Endothelial cell (in vitro differentiated cells): ENCODE measurements around the gene EMILIN1. TPM values are rescaled to one million over a fixed set of nuclear protein-coding genes. Genes with fewer than 3 reads are reported as not detected.
"Not testable (repeated sequence)": the region's sequence is repeated elsewhere in the genome, so short reads cannot be mapped to it uniquely, and the experiment has no call there.

ENCODE experiments used
- DNase-seq: peaks from one replicate; pipeline ENCODE4 v3.0.0; 2021; ENCODE audit warnings: low spot score
- H3K27ac Mint-ChIP-seq: one replicate; pipeline ENCODE4 v1.8.0; 2021; ENCODE audit warnings: mixed read lengths, inconsistent platforms; ENCODE audit not compliant: unreplicated experiment
- H3K27me3 Mint-ChIP-seq: one replicate; pipeline ENCODE4 v1.8.0; 2021; ENCODE audit warnings: mild to moderate bottlenecking, moderate library complexity, mixed read lengths, inconsistent platforms; ENCODE audit not compliant: unreplicated experiment
- H3K36me3 Mint-ChIP-seq: one replicate; pipeline ENCODE4 v1.8.0; 2021; ENCODE audit warnings: mild to moderate bottlenecking, low read depth, mixed read lengths, inconsistent platforms; ENCODE audit not compliant: unreplicated experiment
- H3K4me1 Mint-ChIP-seq: one replicate; pipeline ENCODE4 v1.8.0; 2021; ENCODE audit warnings: mild to moderate bottlenecking, mixed read lengths, inconsistent platforms; ENCODE audit not compliant: unreplicated experiment
- H3K4me3 Mint-ChIP-seq: one replicate; pipeline ENCODE4 v1.8.0; 2021; ENCODE audit warnings: mild to moderate bottlenecking, mixed read lengths, inconsistent platforms; ENCODE audit not compliant: unreplicated experiment
- H3K9me3 Mint-ChIP-seq: one replicate; pipeline ENCODE4 v1.8.0; 2021; ENCODE audit warnings: mixed read lengths, inconsistent platforms; ENCODE audit not compliant: unreplicated experiment
- CTCF ChIP-seq: fragments of 200-600 bp; sonication (generic); IDR thresholded peaks from one replicate; pipeline ENCODE4 v1.5.0; 2021; ENCODE audit warnings: antibody characterized with exemption; ENCODE audit not compliant: unreplicated experiment
- total RNA-seq: library from RNA; stranded (reverse); fragmentation: NEBNext Ultra II Directional; extraction: Animal tissue kit (Norgen Biotek cat#: 25700); gene quantifications from one replicate; pipeline ENCODE4 v1.2.1, GENCODE V29; 2021; ENCODE audit not compliant: unreplicated experiment

EMILIN1 gene
- total RNA-seq, 1 donor from 2014 or later = 2.1 TPM

GRCh38 chr2:27117995-27118524 lies 39.6 kb downstream of the EMILIN1 start:
- peaks cover 15% of the 10 kb centered on the region for H3K27me3 Mint-ChIP-seq
- H3K27ac Mint-ChIP-seq = no peak overlapping the region
- no peak for TF ChIP-seq CTCF

GRCh38 chr2:27118525-27119329 lies 40.3 kb downstream of the EMILIN1 start, which contains the start of gene CGREF1:
TSS of gene CGREF1 (minus strand) at chr2:27119128. CDS start at chr2:27104366, 14,762 bp downstream.
- Mint-ChIP-seq H3K4me1 (peaks cover 11% of the 10 kb centered on the region), H3K36me3 (peaks cover 8% of the 10 kb centered on the region), H3K27me3 (peaks cover 15% of the 10 kb centered on the region), H3K4me3 (peak within 1 kb of the TSS; percentile 67), H3K9me3 (no peaks in the 10 kb centered on the region), H3K27ac (no peak within 1 kb of the TSS)
- peak; percentile 18 for DNase-seq
- TF ChIP-seq CTCF = no peak

More at GRCh38 chr2:27117995-27118524, 39.6 kb downstream of the EMILIN1 start:
- Mint-ChIP-seq H3K9me3 (no peaks in the 10 kb centered on the region), H3K4me3 (no peak overlapping the region), H3K36me3 (peaks cover 8% of the 10 kb centered on the region), H3K4me1 (peaks cover 8% of the 10 kb centered on the region)
- no peak for DNase-seq

GRCh38 chr2:27119330-27119670 lies 40.9 kb downstream of the EMILIN1 start:
- not testable (repeated sequence) for H3K36me3 Mint-ChIP-seq, H3K9me3 Mint-ChIP-seq, DNase-seq, H3K27ac Mint-ChIP-seq
- H3K27me3 Mint-ChIP-seq = peaks cover 17% of the 10 kb centered on the region
- peak overlapping the region; percentile 67 for H3K4me3 Mint-ChIP-seq
- H3K4me1 Mint-ChIP-seq = peaks cover 11% of the 10 kb centered on the region

GRCh38 chr2:27121906-27122305 lies 43.5 kb downstream of the EMILIN1 start:
- H3K4me1 Mint-ChIP-seq = peaks cover 11% of the 10 kb centered on the region
- DNase-seq = no peak
- peaks cover 8% of the 10 kb centered on the region for H3K36me3 Mint-ChIP-seq
- peaks cover 18% of the 10 kb centered on the region for H3K27me3 Mint-ChIP-seq
- H3K4me3 Mint-ChIP-seq = no peak overlapping the region
- no peak for TF ChIP-seq CTCF
- H3K9me3 Mint-ChIP-seq = no peaks in the 10 kb centered on the region
- H3K27ac Mint-ChIP-seq = no peak overlapping the region

GRCh38 chr2:27122791-27123190 lies 44.4 kb downstream of the EMILIN1 start:
- Mint-ChIP-seq H3K4me1 (peaks cover 11% of the 10 kb centered on the region), H3K27me3 (peaks cover 18% of the 10 kb centered on the region), H3K4me3 (peak overlapping the region; percentile 89)

More at GRCh38 chr2:27122791-27123190, 44.4 kb downstream of the EMILIN1 start:
- no peak for DNase-seq
- no peak for TF ChIP-seq CTCF
- H3K27ac Mint-ChIP-seq = no peak overlapping the region
- H3K9me3 Mint-ChIP-seq = no peaks in the 10 kb centered on the region
- peaks cover 8% of the 10 kb centered on the region for H3K36me3 Mint-ChIP-seq
